Activated CD8-positive, alpha-beta memory T cell treated with anti-CD3 and anti-CD28 coated beads, Interleukin-2, amount 50 U/mL, for 4 hours (primary cell): ENCODE results near the gene ANXA10.
A peak's percentile ranks its signal among the peaks of the same experiment; 100 is the strongest.
"Not testable (repeated sequence)": the region's sequence is repeated elsewhere in the genome, so short reads cannot be mapped to it uniquely, and the experiment has no call there.

ENCODE experiments used
- DNase-seq: peaks from one replicate; pipeline ENCODE4 v3.0.0-alpha.2; 2020

ANXA10 gene

GRCh38 chr4:168119100-168119499, 26.8 kb downstream of the ANXA10 start:
- no peak for DNase-seq

- DNase-seq, result no peak
These were observed 27.6 kb downstream of the ANXA10 start for GRCh38 chr4:168119890-168120289.

GRCh38 chr4:168120811-168121210, 28.5 kb downstream of the ANXA10 start:
- DNase-seq, result no peak

GRCh38 chr4:168124008-168124641, 31.8 kb downstream of the ANXA10 start:
- no peak for DNase-seq

- no peak for DNase-seq
These were observed 34.6 kb downstream of the ANXA10 start for GRCh38 chr4:168126952-168127351.

GRCh38 chr4:168128601-168129000, 36.3 kb downstream of the ANXA10 start:
- DNase-seq, result no peak

- no peak for DNase-seq
These were observed 36.9 kb downstream of the ANXA10 start for GRCh38 chr4:168129046-168129772.

- no peak for DNase-seq
These were observed 37.5 kb downstream of the ANXA10 start for GRCh38 chr4:168129802-168130201.

- no peak for DNase-seq
These were observed 38.9 kb downstream of the ANXA10 start for GRCh38 chr4:168131196-168131595.

GRCh38 chr4:168134651-168135050, 42.3 kb downstream of the ANXA10 start:
- DNase-seq, result no peak

GRCh38 chr4:168135860-168136259, 43.5 kb downstream of the ANXA10 start:
- DNase-seq, result not testable (repeated sequence)

GRCh38 chr4:168137695-168138094, 45.4 kb downstream of the ANXA10 start:
- not testable (repeated sequence) for DNase-seq

GRCh38 chr4:168138143-168138542, 45.8 kb downstream of the ANXA10 start:
- DNase-seq, result no peak

- no peak for DNase-seq
These were observed 47.0 kb downstream of the ANXA10 start for GRCh38 chr4:168139336-168139735.

- DNase-seq, result no peak
These were observed 49.4 kb downstream of the ANXA10 start for GRCh38 chr4:168141733-168142132.

- no peak for DNase-seq
These were observed 51.3 kb downstream of the ANXA10 start for GRCh38 chr4:168143601-168144000.

GRCh38 chr4:168150420-168151050, 58.2 kb downstream of the ANXA10 start:
- DNase-seq, result no peak

- no peak for DNase-seq
These were observed 59.0 kb downstream of the ANXA10 start for GRCh38 chr4:168151327-168151726.

- DNase-seq, result no peak
These were observed 60.6 kb downstream of the ANXA10 start for GRCh38 chr4:168152837-168153500.

GRCh38 chr4:168153596-168154440, 61.5 kb downstream of the ANXA10 start:
- DNase-seq, result peak; percentile 52

GRCh38 chr4:168154546-168155277, 62.4 kb downstream of the ANXA10 start:
- no peak for DNase-seq

- no peak for DNase-seq
These were observed 70.3 kb downstream of the ANXA10 start for GRCh38 chr4:168162604-168163003.
